UCSD-AML1 (cell line): Measurements from ENCODE around the gene TNS3.

ENCODE experiments used
- DNase-seq: peaks from one replicate; lab custom pipeline; 2025; ENCODE audit not compliant: unreplicated experiment; lab: John Stamatoyannopoulos, UW

Gene TNS3

GRCh38 chr7:47320296-47320695, 261.6 kb downstream of the TNS3 start:
- DNase-seq, result no peak

- DNase-seq, result no peak
Observed at GRCh38 chr7:47318395-47319182, 263.3 kb downstream of the TNS3 start.

GRCh38 chr7:47317487-47317886, 264.4 kb downstream of the TNS3 start:
- no peak for DNase-seq

GRCh38 chr7:47314728-47315607, 266.9 kb downstream of the TNS3 start:
- DNase-seq, result no peak

GRCh38 chr7:47314248-47314647, 267.7 kb downstream of the TNS3 start:
- no peak for DNase-seq

DNA sequence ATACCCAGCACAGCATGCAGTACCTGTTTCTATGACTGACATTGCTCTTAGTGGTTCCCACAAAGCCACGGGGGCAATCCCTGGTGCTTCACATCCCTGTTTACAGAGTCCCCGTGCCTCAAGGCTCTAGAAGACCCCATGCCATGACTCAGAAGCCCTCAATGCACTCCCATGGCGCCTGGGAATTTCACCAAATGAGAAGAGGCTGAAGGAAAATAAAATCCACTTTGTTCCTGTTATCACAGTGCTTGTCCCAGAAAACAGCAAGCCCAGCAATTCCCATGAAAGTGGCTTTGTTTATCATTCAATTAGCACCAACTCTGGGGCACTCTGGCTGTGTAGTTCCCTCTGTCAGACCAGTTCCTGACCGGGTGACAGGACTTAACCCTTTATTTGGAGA, 268.3 kb downstream of the TNS3 start:
- DNase-seq, result no peak

DNA sequence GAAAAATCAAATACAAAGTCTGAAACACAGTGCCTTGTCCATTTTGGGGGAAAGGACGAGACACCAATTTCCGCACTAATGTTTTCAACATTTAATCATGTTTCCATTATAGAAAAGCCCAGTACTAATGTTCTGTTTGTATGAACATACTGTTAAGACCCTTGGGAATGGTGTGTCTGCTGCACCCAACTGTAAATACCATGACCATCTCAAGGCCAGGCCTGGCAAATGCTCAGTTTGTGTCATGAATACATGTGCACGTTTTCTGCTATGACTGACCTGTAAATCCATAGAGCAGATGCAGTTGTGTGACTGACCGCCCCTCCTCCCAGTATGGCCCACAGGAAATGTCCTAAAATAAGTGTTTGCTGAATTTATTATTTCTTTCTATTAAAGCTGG, 270.0 kb downstream of the TNS3 start:
- no peak for DNase-seq

- DNase-seq, result no peak
Observed at GRCh38 chr7:47310020-47310419, 271.9 kb downstream of the TNS3 start.

- no peak for DNase-seq
Observed at GRCh38 chr7:47308808-47309207, 273.1 kb downstream of the TNS3 start.

DNA sequence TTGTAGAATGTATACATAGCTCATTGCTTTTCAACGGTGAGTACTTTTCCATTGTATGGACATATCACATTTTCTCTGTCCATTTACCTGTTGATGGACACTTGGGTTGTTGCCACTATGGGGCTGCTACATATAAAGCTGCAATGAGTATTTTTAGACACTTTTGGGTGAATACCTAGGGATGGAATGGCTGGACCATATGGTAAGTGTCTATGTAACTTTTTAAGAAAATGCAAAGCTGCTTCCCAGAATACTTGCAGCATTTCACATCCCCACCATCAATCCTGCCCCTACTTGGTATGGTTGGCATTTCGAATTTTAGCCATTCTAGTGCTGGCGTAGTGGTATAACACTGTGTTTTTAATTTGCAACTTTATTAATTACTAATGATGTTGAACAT, 274.6 kb downstream of the TNS3 start:
- no peak for DNase-seq

GRCh38 chr7:47304727-47305719, 276.9 kb downstream of the TNS3 start:
- DNase-seq, result no peak

DNA sequence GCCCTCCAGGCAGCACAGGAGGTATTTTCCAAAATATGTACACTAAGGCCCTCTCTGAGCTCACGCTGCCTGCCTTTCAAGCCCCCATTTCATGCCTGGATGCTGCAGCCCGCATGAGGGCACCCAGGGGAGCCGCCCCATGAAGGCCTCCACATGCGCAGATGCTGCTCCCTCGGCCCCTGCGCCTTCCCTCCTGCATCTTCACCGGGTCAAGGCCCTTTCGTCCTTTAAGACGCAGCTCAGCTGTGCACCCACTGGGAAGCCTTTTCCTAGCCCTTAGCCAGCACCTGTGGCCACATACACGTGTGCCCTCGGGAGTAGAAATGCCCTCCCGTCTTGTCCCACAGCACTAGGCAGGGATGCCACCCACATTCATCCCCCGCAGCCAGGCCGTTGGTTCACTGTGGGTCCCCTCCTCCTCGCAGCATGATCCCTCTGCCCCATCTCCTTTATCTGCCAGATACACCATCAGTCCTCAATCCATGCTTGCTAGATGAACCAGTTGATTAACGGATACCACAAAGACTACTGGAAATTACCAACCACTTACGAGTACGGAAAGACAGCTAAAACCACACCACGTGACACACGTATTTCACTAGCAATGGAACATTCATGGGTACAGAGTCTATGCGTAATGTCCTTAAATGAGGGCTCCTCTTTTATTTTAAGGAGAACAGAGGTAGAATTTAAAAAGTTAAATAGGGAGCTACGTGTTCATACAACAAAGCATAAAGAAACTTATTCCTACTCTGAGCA, 278.0 kb downstream of the TNS3 start:
- no peak for DNase-seq

GRCh38 chr7:47303014-47303694, 278.8 kb downstream of the TNS3 start:
- no peak for DNase-seq

- DNase-seq, result no peak
Observed at GRCh38 chr7:47302560-47302959, 279.4 kb downstream of the TNS3 start.

DNA sequence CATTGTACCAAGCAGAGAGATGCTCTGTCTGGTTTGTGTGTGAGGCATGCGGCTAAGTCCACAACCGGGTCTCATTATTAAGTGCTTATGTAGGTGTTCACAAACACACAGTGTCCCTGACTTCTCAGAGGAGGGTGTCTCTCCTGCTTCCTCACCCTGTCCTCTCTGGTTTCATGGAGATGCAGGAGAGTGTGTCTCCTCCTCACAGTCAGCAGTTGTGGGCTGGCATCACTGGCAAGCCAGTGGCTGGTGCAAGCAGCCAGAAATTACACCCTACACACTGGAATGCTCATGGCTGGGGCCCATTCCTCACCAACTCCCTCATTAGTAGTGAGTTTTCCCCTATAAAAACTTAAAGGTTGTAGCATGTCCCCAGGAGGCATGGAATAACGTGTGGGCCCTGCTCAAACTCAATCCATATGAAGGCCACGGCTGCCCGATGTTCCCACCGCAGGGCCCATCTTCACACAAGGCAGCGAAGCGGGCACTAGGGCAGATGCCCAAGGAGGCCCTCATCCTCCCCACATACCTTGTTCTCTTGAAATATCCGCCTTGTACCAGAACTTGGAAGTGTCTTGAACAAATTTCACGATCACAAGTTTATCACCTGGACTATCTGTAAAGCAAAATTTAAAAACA, 280.1 kb downstream of the TNS3 start:
- DNase-seq, result no peak

DNA sequence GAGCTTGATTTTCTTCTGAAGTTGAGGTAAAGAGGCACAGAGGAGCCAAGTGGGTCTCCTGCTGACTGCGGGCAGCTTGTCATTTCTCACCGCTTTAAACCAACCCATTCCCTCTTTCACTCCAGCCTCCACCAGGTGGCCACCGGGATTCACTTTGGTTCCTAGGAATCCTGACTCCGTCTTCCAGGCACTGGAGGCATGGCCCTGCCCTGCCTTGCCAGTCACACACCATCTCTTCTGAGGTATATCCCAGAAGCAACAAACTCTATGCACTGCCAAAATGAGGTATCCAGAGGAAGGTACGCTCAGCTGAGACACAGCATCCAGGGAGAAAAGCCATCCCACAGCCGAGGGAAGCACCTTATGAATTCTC, 280.8 kb downstream of the TNS3 start:
- no peak for DNase-seq

- DNase-seq, result no peak
Observed at GRCh38 chr7:47300472-47301104, 281.3 kb downstream of the TNS3 start.

DNA sequence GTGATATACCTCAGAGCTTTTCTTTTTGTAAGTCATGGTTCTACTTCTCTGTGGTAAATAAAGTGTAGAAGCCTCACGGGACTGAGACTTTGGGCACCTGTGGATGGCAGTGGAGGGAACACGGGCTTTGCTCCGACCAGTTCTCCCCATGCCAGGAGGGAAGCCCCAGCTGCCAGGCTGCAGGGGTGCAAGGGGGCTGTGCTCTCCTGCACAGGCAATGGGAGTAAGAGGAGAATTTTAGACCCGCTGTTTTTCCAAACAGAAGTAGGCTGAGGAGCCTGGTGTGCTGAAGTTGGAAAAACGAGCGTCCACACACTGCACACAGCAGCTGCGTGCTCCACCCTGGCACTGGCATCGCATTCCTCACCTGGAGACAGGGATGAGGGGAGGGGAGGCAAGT, 282.4 kb downstream of the TNS3 start:
- DNase-seq, result no peak

DNA sequence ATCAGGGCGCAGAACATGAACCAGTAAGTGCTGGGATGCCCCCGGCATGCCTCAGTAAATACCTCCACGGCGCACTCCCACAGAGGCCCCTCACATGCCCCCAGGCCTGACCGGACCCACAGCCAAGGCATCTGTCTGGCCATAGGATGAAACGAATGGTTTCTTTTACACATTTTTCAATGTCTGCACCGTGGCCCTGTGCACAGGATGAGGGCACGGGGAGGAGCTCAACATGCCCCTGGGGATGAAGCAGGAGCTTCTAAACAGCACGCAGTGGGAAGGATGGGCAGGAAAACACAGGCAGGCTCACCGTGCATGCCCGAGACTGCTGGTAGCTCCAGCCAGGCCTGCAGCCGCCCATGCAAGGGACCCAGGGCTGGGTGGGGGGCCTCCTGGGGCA, 283.3 kb downstream of the TNS3 start:
- no peak for DNase-seq
